DOHH2 (cell line): ENCODE results near the gene PIGBOS1.

Source experiments
- CTCF ChIP-seq: fragments of 200-600 bp; sonication (generic); IDR thresholded peaks from one replicate; pipeline ENCODE4 v1.5.1; 2014; ENCODE audit warnings: antibody characterized with exemption, mild to moderate bottlenecking, low read depth, low read length; ENCODE audit not compliant: poor library complexity, severe bottlenecking
- EZH2phosphoT487 ChIP-seq: fragments of 200-600 bp; sonication (generic); IDR thresholded peaks from 2 replicates; pipeline ENCODE4 v1.6.1; 2017; ENCODE audit warnings: borderline replicate concordance, mild to moderate bottlenecking, antibody characterized with exemption, low read length, moderate library complexity, mixed read lengths

DNA sequence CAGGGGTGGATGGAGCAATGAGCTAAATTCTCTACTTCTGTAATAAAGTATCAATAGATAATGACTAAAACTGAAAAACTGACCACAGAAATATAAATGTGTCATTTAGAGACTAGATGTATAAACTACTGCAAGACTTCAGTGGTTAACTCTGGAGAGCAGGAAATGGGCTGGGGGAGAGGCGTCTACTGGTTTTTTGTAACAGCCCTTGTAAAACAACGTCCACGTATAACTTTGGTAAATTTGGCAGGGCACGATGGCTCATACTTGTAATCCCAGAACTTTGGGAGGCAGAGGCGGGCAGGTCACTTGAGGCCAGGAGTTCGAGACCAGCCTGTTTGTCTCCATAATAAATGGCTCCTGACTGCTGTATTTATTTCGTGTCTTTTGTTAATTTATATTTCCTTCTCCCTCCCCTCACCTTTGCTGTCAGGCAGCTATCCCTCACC lies 41.8 kb downstream of the PIGBOS1 start:
- TF ChIP-seq CTCF (no peak), EZH2phosphoT487 (no peak)
